ENCODE results near the gene ZBTB7B. TPM values are rescaled to one million over a fixed set of nuclear protein-coding genes. Genes with fewer than 3 reads are reported as not detected.

ZBTB7B gene
- total RNA-seq, 1 experiment from 2014 or later, result 44.1 TPM

GRCh38 chr1:155001425-155001674 is 1.3 kb upstream of the ZBTB7B start:
- intact Hi-C loops (cut with micrococcal nuclease; ENCODE audit: unreplicated experiment), result loop anchor here (1.0 to 5.0 kb wide), 4 partner anchors 28 to 65 kb away; partner anchors contain the start of genes PMVK and PYGO2
- peaks cover 28% of the 10 kb centered on the region for H3F3A ChIP-seq (ENCODE audit: insufficient read depth, low read depth)
- H2AFZ ChIP-seq, result peak overlapping the region; percentile 71; the same call in 1 of the 2 replicates
- ChIA-PET POLR2A (ENCODE audit: unreplicated experiment) (interaction anchor here (0.5 to 0.7 kb wide), 3 partner anchors 8 to 1450 kb away, joined by 3 to 5 read pairs (median 4); partner anchors contain the start of gene LENEP), CTCF (no interaction called here)
- peak overlapping the region; percentile 80 for H3K4me3 ChIP-seq
- peak overlapping the region; percentile 72 for H3K27ac ChIP-seq
- BruUV-seq (replicated peaks), result no TSS peak
- H3K4me2 ChIP-seq, result peak overlapping the region; percentile 90
- DNase-seq, result no peak
- no peaks in the 10 kb centered on the region for H3K9me2 ChIP-seq (ENCODE audit: insufficient read depth)
- TF ChIP-seq CTCF (conservative IDR thresholded peaks at IDR 0.05) (no peak), EZH2 (IDR thresholded peaks at IDR 0.05; ENCODE audit: low read depth) (no peak)
- no peaks in the 10 kb centered on the region for H3K36me3 ChIP-seq (ENCODE audit: low read depth)
- no peaks in the 10 kb centered on the region for H4K20me1 ChIP-seq (ENCODE audit: insufficient read depth)
- no peaks in the 10 kb centered on the region for H3K9me3 ChIP-seq (ENCODE audit: insufficient read depth, low read depth)
- peaks cover 20% of the 10 kb centered on the region for H3K4me1 ChIP-seq (replicated peaks; ENCODE audit: insufficient read depth)
- no peaks in the 10 kb centered on the region for H3K27me3 ChIP-seq (ENCODE audit: insufficient read depth, low read depth)
- peaks cover 45% of the 10 kb centered on the region for H3K79me2 ChIP-seq (ENCODE audit: low read depth)

DNA sequence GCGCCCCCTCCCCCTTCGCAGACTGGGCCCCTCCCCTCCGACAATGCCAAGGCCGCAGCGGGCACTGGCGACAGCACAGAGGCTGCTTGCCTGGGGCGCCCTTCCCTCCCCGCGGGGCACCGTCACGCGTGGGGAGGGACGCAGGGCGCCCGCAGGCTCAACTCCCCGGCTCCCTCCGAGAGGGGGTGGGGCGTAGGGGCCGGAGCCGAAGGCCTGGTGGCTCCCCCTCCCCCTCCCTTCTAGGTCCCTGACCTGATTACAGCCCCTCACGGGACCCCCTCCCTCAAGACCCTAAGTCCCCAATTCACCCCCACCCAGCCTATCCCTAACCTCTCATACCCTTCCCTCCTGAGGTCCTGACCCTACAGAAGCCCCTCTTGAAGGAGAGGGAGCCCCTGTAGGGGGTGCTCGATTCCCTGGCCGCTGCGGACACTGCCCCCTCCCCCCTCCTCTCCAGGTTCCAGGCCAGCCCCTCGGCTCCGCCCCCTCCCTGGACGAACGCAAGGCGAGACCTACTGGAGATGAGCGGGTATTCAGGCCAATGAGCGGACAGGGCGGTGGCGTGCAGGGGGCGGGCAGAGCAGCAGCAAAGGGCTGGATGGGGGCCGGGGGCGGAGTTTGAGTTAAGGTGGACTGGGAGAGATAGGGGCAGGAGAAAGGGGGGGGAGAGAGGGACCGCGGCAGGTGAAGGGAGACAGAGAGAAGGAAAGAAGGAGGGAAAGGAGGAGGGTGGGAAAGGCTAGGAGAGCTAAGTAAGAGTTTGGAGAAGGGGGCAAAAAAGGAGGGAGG is 733 bp upstream of the ZBTB7B start:
- DNase-seq, result peak; percentile 96 to 99
- POLR2A ChIA-PET (ENCODE audit: unreplicated experiment), result interaction anchor here (0.5 to 0.9 kb wide), 8 partner anchors 8 to 1450 kb away, joined by 3 to 22 read pairs (median 6); partner anchors contain the start of genes FLAD1 and SHC1
- peak; percentile 68; the same call in 1 of the 2 replicates for TF ChIP-seq CTCF (conservative IDR thresholded peaks at IDR 0.05)
- TF ChIP-seq EZH2 (IDR thresholded peaks at IDR 0.05; ENCODE audit: low read depth), result no peak
- Histone ChIP-seq H3K4me3 (peak overlapping the region; percentile 80), H3K27me3 (ENCODE audit: insufficient read depth, low read depth) (no peaks in the 10 kb centered on the region), H3F3A (ENCODE audit: insufficient read depth, low read depth) (peaks cover 24% of the 10 kb centered on the region), H3K4me2 (peak overlapping the region; percentile 90), H3K27ac (peak overlapping the region; percentile 72), H4K20me1 (ENCODE audit: insufficient read depth) (no peaks in the 10 kb centered on the region; the same call in 1 of the 2 replicates), H3K79me2 (ENCODE audit: low read depth) (peaks cover 50% of the 10 kb centered on the region), H2AFZ (peak overlapping the region; percentile 71; the same call in 1 of the 2 replicates), H3K4me1 (replicated peaks; ENCODE audit: insufficient read depth) (peaks cover 20% of the 10 kb centered on the region), H3K9me2 (ENCODE audit: insufficient read depth) (no peaks in the 10 kb centered on the region), H3K36me3 (ENCODE audit: low read depth) (no peaks in the 10 kb centered on the region), H3K9me3 (ENCODE audit: insufficient read depth, low read depth) (no peaks in the 10 kb centered on the region)
- intact Hi-C loops (cut with micrococcal nuclease; ENCODE audit: unreplicated experiment), result loop anchor here (1.0 to 5.0 kb wide), 6 partner anchors 15 to 82 kb away; partner anchors contain the start of genes PMVK and PYGO2
- BruUV-seq (replicated peaks), result TSS peak; percentile 35
- CTCF ChIA-PET, result interaction anchor here (0.7 to 1.2 kb wide), 3 partner anchors 15 to 49 kb away, joined by 3 to 7 read pairs (median 4); partner anchors contain the start of gene ADAM15

DNA sequence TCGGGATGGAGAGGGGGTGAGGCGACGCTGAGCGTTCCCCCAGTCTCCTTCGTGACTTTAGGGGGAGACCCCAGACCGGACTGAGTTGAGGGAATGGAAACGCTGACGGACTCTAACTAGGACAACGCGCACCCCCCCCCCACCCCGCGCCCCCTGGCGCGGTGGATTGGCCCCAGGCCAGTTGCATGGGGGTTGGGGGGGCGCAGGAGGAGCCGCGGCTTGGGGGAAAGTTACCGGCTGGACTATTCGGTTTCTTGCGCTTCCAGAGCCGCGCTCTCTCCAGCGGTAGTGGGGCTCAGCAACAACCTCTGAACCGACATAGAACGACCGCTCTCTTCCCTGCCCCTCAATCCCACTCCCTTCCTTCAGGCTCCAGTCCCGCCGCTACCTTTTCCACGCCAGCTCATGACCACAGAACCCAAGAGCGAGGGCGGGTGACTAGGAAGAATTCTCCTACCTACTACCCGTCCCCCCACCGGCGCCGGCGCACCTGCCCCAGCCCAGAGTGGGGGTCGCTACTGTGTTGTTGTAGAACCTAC is 694 bp downstream of the ZBTB7B start:
- no peak for TF ChIP-seq EZH2 (IDR thresholded peaks at IDR 0.05; ENCODE audit: low read depth)
- TF ChIP-seq CTCF (conservative IDR thresholded peaks at IDR 0.05), result no peak
- CTCF ChIA-PET, result interaction anchor here (0.6 to 0.7 kb wide), 2 partner anchors 14 to 49 kb away, joined by 7 to 10 read pairs; no protein-coding TSS in a partner anchor
- H3K4me1 ChIP-seq (replicated peaks; ENCODE audit: insufficient read depth), result peaks cover 20% of the 10 kb centered on the region

More for the DNA sequence above, 694 bp downstream of the ZBTB7B start:
- POLR2A ChIA-PET (ENCODE audit: unreplicated experiment), result interaction anchor here (0.6 kb wide), 1 partner anchor 13 kb away, joined by 4 read pairs; no protein-coding TSS in a partner anchor
- peaks cover 64% of the 10 kb centered on the region for H3K79me2 ChIP-seq (ENCODE audit: low read depth)
- H3F3A ChIP-seq (ENCODE audit: insufficient read depth, low read depth), result peaks cover 16% of the 10 kb centered on the region
- no peaks in the 10 kb centered on the region for H3K9me2 ChIP-seq (ENCODE audit: insufficient read depth)
- peak overlapping the region; percentile 100 for H3K4me3 ChIP-seq
- H3K27ac ChIP-seq, result peak overlapping the region; percentile 60
- H3K36me3 ChIP-seq (ENCODE audit: low read depth), result no peaks in the 10 kb centered on the region
- DNase-seq, result no peak
- H2AFZ ChIP-seq, result peak overlapping the region; percentile 77; the same call in 1 of the 2 replicates
- peak overlapping the region; percentile 91 for H3K4me2 ChIP-seq
- no TSS peak for BruUV-seq (replicated peaks)
- intact Hi-C loops (cut with micrococcal nuclease; ENCODE audit: unreplicated experiment), result loop anchor here (5.0 kb wide), 1 partner anchor 41 kb away; the partner anchor contains the start of gene PYGO2
- no peaks in the 10 kb centered on the region for H3K27me3 ChIP-seq (ENCODE audit: insufficient read depth, low read depth)
- H3K9me3 ChIP-seq (ENCODE audit: insufficient read depth, low read depth), result no peaks in the 10 kb centered on the region
- peaks cover 4% of the 10 kb centered on the region; the same call in 1 of the 2 replicates for H4K20me1 ChIP-seq (ENCODE audit: insufficient read depth)

All from PC-9 (cell line).